Trophoblast cell (in vitro differentiated cells and primary cell): ENCODE data around the gene PAPPA.

Experiments
- DNase-seq, 2 donors: peaks; one replicate each; pipeline ENCODE4 v3.0.0-alpha.2; 2016
- H2AFZ ChIP-seq: 2 replicates; pipeline ENCODE4 v1.6.1; 2013; ENCODE audit warnings: low read length, moderate library complexity, mild to moderate bottlenecking; ENCODE audit not compliant: insufficient read depth, poor library complexity
- H2AK5ac ChIP-seq: 2 replicates; pipeline ENCODE4 v1.6.1; 2013; ENCODE audit warnings: mild to moderate bottlenecking, low read length
- H2BK120ac ChIP-seq: 2 replicates; pipeline ENCODE4 v1.6.1; 2013; ENCODE audit warnings: low read length, mild to moderate bottlenecking, moderate library complexity; ENCODE audit not compliant: insufficient read depth, poor library complexity
- H2BK12ac ChIP-seq: 2 replicates; pipeline ENCODE4 v1.6.1; 2013; ENCODE audit warnings: mild to moderate bottlenecking, low read length, moderate library complexity
- H2BK5ac ChIP-seq: 2 replicates; pipeline ENCODE4 v1.6.1; 2013; ENCODE audit warnings: low read length, low read depth, moderate library complexity, mild to moderate bottlenecking; ENCODE audit not compliant: poor library complexity
- H3K14ac ChIP-seq: 2 replicates; pipeline ENCODE4 v1.6.1; 2013; ENCODE audit warnings: mild to moderate bottlenecking, low read length
- H3K18ac ChIP-seq: 2 replicates; pipeline ENCODE4 v1.6.1; 2013; ENCODE audit warnings: mild to moderate bottlenecking, low read length
- H3K23ac ChIP-seq: 2 replicates; pipeline ENCODE4 v1.6.1; 2013; ENCODE audit warnings: low read length
- H3K27ac ChIP-seq: 2 replicates; pipeline ENCODE4 v1.5.1; 2013; ENCODE audit warnings: low read depth, mild to moderate bottlenecking, inconsistent platforms, low read length, moderate library complexity
- H3K27me3 ChIP-seq: 2 replicates; pipeline ENCODE4 v1.6.1; 2013; ENCODE audit warnings: inconsistent platforms, mild to moderate bottlenecking, low read length, moderate library complexity; ENCODE audit not compliant: insufficient read depth
- H3K36me3 ChIP-seq, 2 experiments: 1 replicate in 1 of 2; 2 replicates in 1 of 2; pipeline ENCODE4 v1.6.1; 2013; ENCODE audit warnings: low read length in 2 of 2, mild to moderate bottlenecking in 2 of 2, moderate library complexity in 1 of 2; ENCODE audit not compliant: insufficient read depth in 2 of 2, control insufficient read depth in 1 of 2
- H3K4ac ChIP-seq: 2 replicates; pipeline ENCODE4 v1.6.1; 2013; ENCODE audit warnings: low read depth, mild to moderate bottlenecking, low read length, moderate library complexity
- H3K4me1 ChIP-seq, 2 experiments: 1 replicate in 1 of 2; 2 replicates in 1 of 2; pipeline ENCODE4 v1.6.1; 2013; ENCODE audit warnings: low read length in 2 of 2, mild to moderate bottlenecking in 2 of 2, moderate library complexity in 1 of 2; ENCODE audit not compliant: insufficient read depth in 2 of 2, control insufficient read depth in 1 of 2
- H3K4me2 ChIP-seq: 2 replicates; pipeline ENCODE4 v1.6.1; 2013; ENCODE audit warnings: inconsistent platforms, mild to moderate bottlenecking, low read length, moderate library complexity
- H3K4me3 ChIP-seq: 2 replicates; pipeline ENCODE4 v1.5.1; 2013; ENCODE audit warnings: mild to moderate bottlenecking, low read depth, low read length, inconsistent platforms
- H3K79me1 ChIP-seq: one replicate; pipeline ENCODE4 v1.6.1; 2013; ENCODE audit warnings: low read length
- H3K79me2 ChIP-seq: 2 replicates; pipeline ENCODE4 v1.6.1; 2013; ENCODE audit warnings: low read length, mild to moderate bottlenecking; ENCODE audit not compliant: control insufficient read depth, insufficient read depth, poor library complexity
- H3K9ac ChIP-seq: 2 replicates; pipeline ENCODE4 v1.6.1; 2013; ENCODE audit warnings: mild to moderate bottlenecking, low read length
- H3K9me3 ChIP-seq: 2 replicates; pipeline ENCODE4 v1.6.1; 2013; ENCODE audit warnings: low read depth, mild to moderate bottlenecking, control low read depth, inconsistent platforms, low read length; ENCODE audit not compliant: insufficient read depth
- H4K12ac ChIP-seq: 2 replicates; pipeline ENCODE4 v1.6.1; 2013; ENCODE audit warnings: low read depth, mild to moderate bottlenecking, low read length, moderate library complexity
- H4K8ac ChIP-seq: 2 replicates; pipeline ENCODE4 v1.6.1; 2013; ENCODE audit warnings: low read depth, mild to moderate bottlenecking, low read length, moderate library complexity
- H4K91ac ChIP-seq: one replicate; pipeline ENCODE4 v1.6.1; 2013; ENCODE audit warnings: low read depth, mild to moderate bottlenecking, low read length, moderate library complexity
- WGBS: extraction: QIAGEN DNeasy Blood & Tissue Kit; methylation state at CpG from one replicate; pipeline ENCODE4 v1.1.7; 2013; ENCODE audit warnings: missing lambda C conversion rate; ENCODE audit not compliant: insufficient read length, insufficient coverage; ENCODE audit errors: extremely low coverage; 5-methylcytosine and 5-hydroxymethylcytosine counted together

Gene PAPPA

DNA sequence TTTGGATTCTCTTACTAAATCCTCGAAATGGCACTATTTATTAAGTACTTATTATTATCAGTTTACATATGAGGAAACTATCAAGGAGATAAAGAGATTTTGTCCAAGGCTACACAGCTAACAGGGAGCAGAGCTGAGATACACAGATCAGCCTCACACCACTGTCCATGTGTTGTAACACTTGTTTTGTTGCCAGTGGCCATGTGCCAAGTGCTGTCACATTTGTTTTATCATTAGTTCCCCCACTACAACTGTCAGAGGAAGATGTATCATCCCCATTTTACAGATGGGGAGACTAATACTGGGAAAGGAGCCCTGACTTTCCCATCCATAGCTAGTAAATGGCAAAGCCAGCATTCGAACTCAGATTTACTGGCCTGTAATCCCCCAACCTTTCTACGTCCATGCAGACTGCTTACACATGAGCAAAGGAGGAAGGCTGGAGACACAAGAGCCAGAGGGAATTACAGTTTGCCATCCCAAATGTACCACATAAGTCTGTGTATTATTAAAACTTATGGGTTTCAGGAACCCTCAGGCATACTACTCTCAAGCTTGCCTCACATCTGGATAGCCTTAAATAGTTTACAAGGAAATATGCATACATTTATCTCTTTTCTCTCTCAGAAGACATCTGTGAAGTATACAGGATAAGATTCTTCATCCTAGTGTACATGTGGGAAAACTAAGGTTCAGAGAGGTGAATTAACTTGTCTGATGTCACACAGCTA lies 25.1 kb downstream of the PAPPA start:
- Histone ChIP-seq H2AFZ (no peak overlapping the region), H3K4me3 (no peak overlapping the region), H2BK12ac (no peak overlapping the region), H3K79me1 (no peaks in the 10 kb centered on the region), H3K4me1 (no peaks in the 10 kb centered on the region), H3K9ac (no peak overlapping the region), H2BK5ac (no peak overlapping the region), H3K4me2 (no peak overlapping the region), H2AK5ac (no peak overlapping the region), H3K36me3 (peaks cover 0 to 1% of the 10 kb centered on the region in 2 experiments), H3K18ac (no peak overlapping the region), H3K27me3 (no peaks in the 10 kb centered on the region), H3K27ac (no peak overlapping the region), H3K79me2 (no peaks in the 10 kb centered on the region), H4K91ac (no peak overlapping the region), H2BK120ac (no peak overlapping the region), H4K8ac (no peak overlapping the region), H3K14ac (no peak overlapping the region), H3K23ac (no peak overlapping the region), H3K9me3 (no peaks in the 10 kb centered on the region), H4K12ac (no peak overlapping the region), H3K4ac (no peak overlapping the region)
- WGBS = no CpG with 5 or more reads among the region's 3 CpGs
- no peak for DNase-seq

DNA sequence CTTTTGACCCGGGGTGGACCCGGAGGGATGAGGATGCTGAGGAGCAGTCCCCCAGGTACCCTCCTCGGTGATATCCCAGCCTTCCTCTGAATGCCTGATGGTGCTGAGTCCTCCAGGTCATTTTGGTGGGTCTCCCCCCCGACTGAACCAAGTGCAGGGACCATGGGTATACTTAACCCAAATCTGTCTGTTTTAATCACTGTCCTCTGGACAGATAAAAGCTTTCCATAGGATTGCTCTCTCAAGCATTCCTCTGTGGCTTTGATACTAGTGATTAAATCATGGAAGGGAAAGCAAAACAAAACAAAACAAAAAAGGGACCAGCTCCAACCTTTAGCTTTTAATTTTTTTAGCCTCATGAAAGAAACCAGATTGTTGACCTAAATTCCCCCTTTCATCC lies 26.0 kb downstream of the PAPPA start:
- H3K79me1 ChIP-seq = no peaks in the 10 kb centered on the region
- no peak overlapping the region for H2BK120ac ChIP-seq
- no peak overlapping the region for H3K4me3 ChIP-seq
- DNase-seq = no peak
- H4K91ac ChIP-seq = no peak overlapping the region
- H3K36me3 ChIP-seq = peaks cover 0 to 1% of the 10 kb centered on the region in 2 experiments
- H3K79me2 ChIP-seq = no peaks in the 10 kb centered on the region
- H3K18ac ChIP-seq = no peak overlapping the region
- no peak overlapping the region for H2AK5ac ChIP-seq
- no peak overlapping the region for H3K9ac ChIP-seq
- H3K23ac ChIP-seq = no peak overlapping the region
- no peaks in the 10 kb centered on the region for H3K4me1 ChIP-seq
- no peak overlapping the region for H2BK5ac ChIP-seq
- no peaks in the 10 kb centered on the region for H3K9me3 ChIP-seq
- no peak overlapping the region for H2BK12ac ChIP-seq
- no peak overlapping the region for H2AFZ ChIP-seq
- no peak overlapping the region for H3K14ac ChIP-seq
- no peak overlapping the region for H3K27ac ChIP-seq
- no peak overlapping the region for H3K4ac ChIP-seq
- H3K27me3 ChIP-seq = no peaks in the 10 kb centered on the region
- H4K12ac ChIP-seq = no peak overlapping the region
- no CpG with 5 or more reads among the region's 4 CpGs for whole genome bisulfite sequencing
- no peak overlapping the region for H4K8ac ChIP-seq
- no peak overlapping the region for H3K4me2 ChIP-seq

GRCh38 chr9:116181853-116182610 lies 28.4 kb downstream of the PAPPA start:
- H3K18ac ChIP-seq = no peak overlapping the region
- no peak overlapping the region for H2BK5ac ChIP-seq
- no peaks in the 10 kb centered on the region for H3K79me1 ChIP-seq
- H2BK120ac ChIP-seq = no peak overlapping the region
- no peak overlapping the region for H2BK12ac ChIP-seq
- no peaks in the 10 kb centered on the region for H3K27me3 ChIP-seq
- no peak overlapping the region for H4K8ac ChIP-seq
- no peak overlapping the region for H4K91ac ChIP-seq
- H2AFZ ChIP-seq = no peak overlapping the region
- peak; percentile 68 to 73 for DNase-seq
- H3K4me1 ChIP-seq = no peaks in the 10 kb centered on the region
- H3K9ac ChIP-seq = no peak overlapping the region
- peaks cover 0 to 1% of the 10 kb centered on the region in 2 experiments for H3K36me3 ChIP-seq
- H3K79me2 ChIP-seq = no peaks in the 10 kb centered on the region
- no peak overlapping the region for H3K14ac ChIP-seq
- no peak overlapping the region for H3K4ac ChIP-seq
- no CpG with 5 or more reads among the region's 3 CpGs for WGBS
- H3K9me3 ChIP-seq = no peaks in the 10 kb centered on the region
- no peak overlapping the region for H3K23ac ChIP-seq
- H3K4me3 ChIP-seq = no peak overlapping the region
- no peak overlapping the region for H2AK5ac ChIP-seq
- H4K12ac ChIP-seq = no peak overlapping the region
- H3K27ac ChIP-seq = no peak overlapping the region
- no peak overlapping the region for H3K4me2 ChIP-seq

DNA sequence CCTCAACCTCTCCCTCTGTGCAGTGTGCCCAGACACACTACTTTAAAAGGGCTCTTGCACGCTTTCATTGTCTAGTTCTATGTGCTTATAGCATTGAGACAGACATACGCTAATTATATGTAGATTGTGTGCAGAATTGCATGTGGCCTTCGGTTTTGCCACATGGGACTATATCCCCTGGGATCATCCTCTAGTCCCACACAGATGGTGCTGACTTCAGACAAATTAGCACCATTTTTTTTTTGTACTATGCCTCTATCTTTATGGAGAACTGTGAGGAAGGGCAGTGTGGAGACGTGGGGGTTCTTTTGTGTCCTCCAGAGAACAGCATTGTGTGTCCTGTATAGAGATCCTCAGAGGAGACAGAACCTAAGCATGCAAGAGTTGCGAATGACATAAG lies 29.3 kb downstream of the PAPPA start:
- no peak overlapping the region for H2BK120ac ChIP-seq
- H3K27me3 ChIP-seq = no peaks in the 10 kb centered on the region
- no peak overlapping the region for H3K18ac ChIP-seq
- no peak overlapping the region for H2BK5ac ChIP-seq
- H3K23ac ChIP-seq = no peak overlapping the region
- no peak overlapping the region for H4K8ac ChIP-seq
- H3K4ac ChIP-seq = no peak overlapping the region
- no peak overlapping the region for H3K9ac ChIP-seq
- no peak overlapping the region for H2AK5ac ChIP-seq
- no peaks in the 10 kb centered on the region for H3K79me1 ChIP-seq
- H3K9me3 ChIP-seq = peaks cover 2% of the 10 kb centered on the region
- H3K4me3 ChIP-seq = no peak overlapping the region
- no peaks in the 10 kb centered on the region for H3K4me1 ChIP-seq
- H3K14ac ChIP-seq = no peak overlapping the region
- no peak overlapping the region for H4K12ac ChIP-seq
- peaks cover 2 to 7% of the 10 kb centered on the region in 2 experiments for H3K36me3 ChIP-seq
- no peak overlapping the region for H3K27ac ChIP-seq
- H3K4me2 ChIP-seq = no peak overlapping the region
- H2BK12ac ChIP-seq = no peak overlapping the region
- no peaks in the 10 kb centered on the region for H3K79me2 ChIP-seq
- WGBS = no CpG with 5 or more reads among the region's 5 CpGs
- no peak overlapping the region for H2AFZ ChIP-seq
- DNase-seq = no peak
- H4K91ac ChIP-seq = no peak overlapping the region
